ENCODE measurements around the gene STK11. TPM values are rescaled to one million over a fixed set of nuclear protein-coding genes. Genes with fewer than 3 reads are reported as not detected.

The STK11 gene
- total RNA-seq, 1 donor from 2014 or later: 64.8 TPM

- TF ChIP-seq CTCF (conservative IDR thresholded peaks at IDR 0.05): no peak
- Mint-ChIP-seq H3K9me3 (no peaks in the 10 kb centered on the region), H3K27ac (peak overlapping the region; percentile 83), H3K27me3 (no peaks in the 10 kb centered on the region), H3K36me3 (no peaks in the 10 kb centered on the region), H3K4me1 (ENCODE audit: unreplicated experiment) (peaks cover 12% of the 10 kb centered on the region), H3K4me3 (peak overlapping the region; percentile 86)
- DNase-seq (ENCODE audit: extremely low spot score, unreplicated experiment): no peak
These were observed 33.8 kb downstream of the STK11 start for GRCh38 chr19:1239420-1239795.

- DNase-seq (ENCODE audit: extremely low spot score, unreplicated experiment): peak; percentile 96
- H3K36me3 Mint-ChIP-seq: no peaks in the 10 kb centered on the region
- H3K4me1 Mint-ChIP-seq (ENCODE audit: unreplicated experiment): peaks cover 12% of the 10 kb centered on the region
- H3K27me3 Mint-ChIP-seq: no peaks in the 10 kb centered on the region
- H3K9me3 Mint-ChIP-seq: no peaks in the 10 kb centered on the region
- H3K4me3 Mint-ChIP-seq: peak overlapping the region; percentile 92
- peak; percentile 98 for TF ChIP-seq CTCF (conservative IDR thresholded peaks at IDR 0.05)
- H3K27ac Mint-ChIP-seq: peak overlapping the region; percentile 83
These were observed 34.5 kb downstream of the STK11 start for GRCh38 chr19:1239796-1240737.

- peak overlapping the region; percentile 92 for H3K4me3 Mint-ChIP-seq
- no peaks in the 10 kb centered on the region for H3K27me3 Mint-ChIP-seq
- no peaks in the 10 kb centered on the region for H3K9me3 Mint-ChIP-seq
- peaks cover 12% of the 10 kb centered on the region for H3K4me1 Mint-ChIP-seq (ENCODE audit: unreplicated experiment)
- TF ChIP-seq CTCF (conservative IDR thresholded peaks at IDR 0.05): no peak
- H3K27ac Mint-ChIP-seq: peak overlapping the region; percentile 93
- no peak for DNase-seq (ENCODE audit: extremely low spot score, unreplicated experiment)
- H3K36me3 Mint-ChIP-seq: no peaks in the 10 kb centered on the region
These were observed 35.3 kb downstream of the STK11 start for GRCh38 chr19:1240925-1241324.

- TF ChIP-seq CTCF (conservative IDR thresholded peaks at IDR 0.05): no peak
- Mint-ChIP-seq H3K4me3 (peak within 1 kb of the TSS; percentile 92), H3K4me1 (ENCODE audit: unreplicated experiment) (peaks cover 12% of the 10 kb centered on the region), H3K27me3 (no peaks in the 10 kb centered on the region), H3K36me3 (no peaks in the 10 kb centered on the region), H3K9me3 (no peaks in the 10 kb centered on the region), H3K27ac (peak within 1 kb of the TSS; percentile 93)
- peak; percentile 92 for DNase-seq (ENCODE audit: extremely low spot score, unreplicated experiment)
These were observed 36.0 kb downstream of the STK11 start, which contains the start of gene ATP5F1D for GRCh38 chr19:1241417-1242095. TSS of gene ATP5F1D (plus strand) at chr19:1241751. CDS start at chr19:1241851, 100 bp downstream.

GRCh38 chr19:1243768-1244692, 38.5 kb downstream of the STK11 start:
- H3K36me3 Mint-ChIP-seq: no peaks in the 10 kb centered on the region
- no peaks in the 10 kb centered on the region for H3K27me3 Mint-ChIP-seq
- peak overlapping the region; percentile 87 for H3K27ac Mint-ChIP-seq
- H3K4me1 Mint-ChIP-seq (ENCODE audit: unreplicated experiment): peaks cover 5% of the 10 kb centered on the region
- no peak for DNase-seq (ENCODE audit: extremely low spot score, unreplicated experiment)
- peak; percentile 94 for TF ChIP-seq CTCF (conservative IDR thresholded peaks at IDR 0.05)
- no peaks in the 10 kb centered on the region for H3K9me3 Mint-ChIP-seq
- peak overlapping the region; percentile 87 for H3K4me3 Mint-ChIP-seq

Data from type B pancreatic cell (in vitro differentiated cells).